CD4-positive, alpha-beta T cell (primary cell): ENCODE data around the gene CIDEA. TPM values are rescaled to one million over a fixed set of nuclear protein-coding genes. Genes with fewer than 3 reads are reported as not detected.

Experiments used
- ATAC-seq: fragments of 200-7000 bp; cut with Tn5 transposase; one replicate; pipeline ENCODE4 v1.10.0; 2022; ENCODE audit warnings: mild to moderate bottlenecking; ENCODE audit not compliant: poor library complexity
- CTCF ChIA-PET: fragments of 350-600 bp; sonication (Branson Sonifier 250); formaldehyde crosslinking; loops from one replicate; lab custom pipeline; 2021; ENCODE audit warnings: antibody characterized with exemption, inconsistent platforms; lab: Charles Lee
- POLR2A ChIA-PET: fragments of 350-600 bp; sonication (Branson Sonifier 250); formaldehyde crosslinking; loops from one replicate; lab custom pipeline; 2021; ENCODE audit warnings: antibody characterized with exemption, inconsistent platforms; lab: Charles Lee
- DNase-seq, 14 experiments: peaks; one replicate each; pipeline ENCODE4 v3.0.0-alpha.2; 2013 to 2020; ENCODE audit warnings: mixed read lengths in 2 of 14
- H3K27ac ChIP-seq, 2 donors: one replicate each; pipeline versions ENCODE4 v1.5.1 to v1.7.0; 2013; ENCODE audit warnings: low read length in 2 of 2, low read depth in 1 of 2, mild to moderate bottlenecking in 1 of 2
- H3K27me3 ChIP-seq, 2 experiments: 1 replicate in 1 of 2; 2 replicates in 1 of 2; pipeline versions ENCODE4 v1.6.1 to v1.7.0; 2013; ENCODE audit warnings: low read length in 2 of 2, control low read depth in 1 of 2, mild to moderate bottlenecking in 1 of 2, moderate library complexity in 1 of 2; ENCODE audit not compliant: insufficient read depth in 2 of 2, control insufficient read depth in 1 of 2
- H3K36me3 ChIP-seq: one replicate; pipeline ENCODE4 v1.6.1; 2013; ENCODE audit warnings: low read length, control low read depth; ENCODE audit not compliant: insufficient read depth
- H3K4me1 ChIP-seq: one replicate; pipeline ENCODE4 v1.6.1; 2013; ENCODE audit warnings: low read length, control low read depth; ENCODE audit not compliant: insufficient read depth
- H3K4me3 ChIP-seq: one replicate; pipeline ENCODE4 v1.5.1; 2013; ENCODE audit warnings: mild to moderate bottlenecking, low read length, moderate library complexity
- H3K9me3 ChIP-seq, 2 experiments: 1 replicate in 1 of 2; 2 replicates in 1 of 2; pipeline versions ENCODE4 v1.6.1 to v1.7.0; 2013; ENCODE audit warnings: low read length in 2 of 2, mild to moderate bottlenecking in 2 of 2, control low read depth in 1 of 2, moderate library complexity in 1 of 2; ENCODE audit not compliant: control insufficient read depth in 1 of 2, insufficient read depth in 1 of 2
- H3K27ac Mint-ChIP-seq: one replicate; pipeline ENCODE4 v1.8.0; 2020; ENCODE audit warnings: mixed read lengths
- H3K27me3 Mint-ChIP-seq: one replicate; pipeline ENCODE4 v1.8.0; 2021; ENCODE audit warnings: mixed read lengths
- H3K36me3 Mint-ChIP-seq: one replicate; pipeline ENCODE4 v1.8.0; 2021; ENCODE audit warnings: low read depth, mixed read lengths
- H3K4me1 Mint-ChIP-seq: one replicate; pipeline ENCODE4 v1.8.0; 2021; ENCODE audit warnings: low read depth, mixed read lengths
- H3K4me3 Mint-ChIP-seq: one replicate; pipeline ENCODE4 v1.8.0; 2020; ENCODE audit warnings: mild to moderate bottlenecking, mixed read lengths
- H3K9me3 Mint-ChIP-seq: one replicate; pipeline ENCODE4 v1.8.0; 2020; ENCODE audit warnings: mixed read lengths
- intact Hi-C, 2 experiments: fragments of 100-400 bp; cut with DNase I in 1 of 2; cut with micrococcal nuclease in 1 of 2; formaldehyde crosslinking; loops; one replicate each; pipeline versions ENCODE4 v1.15.1 to v1.9.0; 2023 to 2025; cut with DNase I, micrococcal nuclease
- total RNA-seq, 174 experiments: library from RNA in 2 of 174; stranded (reverse) in 2 of 174; gene quantifications; one replicate each; pipeline ENCODE4 v1.2.3 and lab custom pipeline; 2021 to 2026
- TF ChIP-seq, protein P1 (sequence below): fragments of 200-600 bp; IDR thresholded peaks from one replicate; pipeline ENCODE4 v1.8.0; 2022; ENCODE audit warnings: antibody characterized with exemption, mild to moderate bottlenecking

CIDEA gene
- total RNA-seq, 2 experiments from 2014 or later: not detected

DNA sequence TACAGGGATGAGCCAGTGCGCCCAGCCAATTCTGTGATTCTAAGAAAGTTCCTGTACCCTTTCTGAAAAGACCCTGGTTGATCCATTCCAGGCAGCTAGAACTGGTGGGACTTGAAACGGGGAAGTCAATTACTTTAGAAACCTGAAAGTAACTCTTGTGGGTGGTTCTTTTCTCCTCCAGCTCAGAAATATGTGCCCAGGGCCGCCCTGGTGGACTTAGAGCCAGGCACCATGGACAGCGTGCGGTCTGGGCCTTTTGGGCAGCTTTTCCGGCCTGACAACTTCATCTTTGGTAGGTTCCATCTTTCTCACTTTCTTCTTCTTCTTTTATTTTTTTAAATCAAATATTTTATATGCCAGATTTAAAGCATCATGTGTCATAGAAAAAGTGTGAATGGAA is 56.6 kb downstream of the CIDEA start:
- POLR2A ChIA-PET: no interaction called here
- no peak for ATAC-seq
- no peak for DNase-seq
- Mint-ChIP-seq H3K27ac (no peak overlapping the region), H3K36me3 (peaks cover 3% of the 10 kb centered on the region), H3K4me3 (no peak overlapping the region), H3K27me3 (peaks cover 50% of the 10 kb centered on the region), H3K9me3 (peaks cover 3% of the 10 kb centered on the region), H3K4me1 (peaks cover 11% of the 10 kb centered on the region)
- Histone ChIP-seq H3K4me3 (no peak overlapping the region), H3K27ac (no peak overlapping the region), H3K9me3 (peaks cover 5 to 29% of the 10 kb centered on the region in 2 experiments), H3K4me1 (peaks cover 12% of the 10 kb centered on the region), H3K27me3 (peaks cover 25 to 38% of the 10 kb centered on the region in 2 experiments), H3K36me3 (no peaks in the 10 kb centered on the region)
- TF ChIP-seq, protein P1, sequence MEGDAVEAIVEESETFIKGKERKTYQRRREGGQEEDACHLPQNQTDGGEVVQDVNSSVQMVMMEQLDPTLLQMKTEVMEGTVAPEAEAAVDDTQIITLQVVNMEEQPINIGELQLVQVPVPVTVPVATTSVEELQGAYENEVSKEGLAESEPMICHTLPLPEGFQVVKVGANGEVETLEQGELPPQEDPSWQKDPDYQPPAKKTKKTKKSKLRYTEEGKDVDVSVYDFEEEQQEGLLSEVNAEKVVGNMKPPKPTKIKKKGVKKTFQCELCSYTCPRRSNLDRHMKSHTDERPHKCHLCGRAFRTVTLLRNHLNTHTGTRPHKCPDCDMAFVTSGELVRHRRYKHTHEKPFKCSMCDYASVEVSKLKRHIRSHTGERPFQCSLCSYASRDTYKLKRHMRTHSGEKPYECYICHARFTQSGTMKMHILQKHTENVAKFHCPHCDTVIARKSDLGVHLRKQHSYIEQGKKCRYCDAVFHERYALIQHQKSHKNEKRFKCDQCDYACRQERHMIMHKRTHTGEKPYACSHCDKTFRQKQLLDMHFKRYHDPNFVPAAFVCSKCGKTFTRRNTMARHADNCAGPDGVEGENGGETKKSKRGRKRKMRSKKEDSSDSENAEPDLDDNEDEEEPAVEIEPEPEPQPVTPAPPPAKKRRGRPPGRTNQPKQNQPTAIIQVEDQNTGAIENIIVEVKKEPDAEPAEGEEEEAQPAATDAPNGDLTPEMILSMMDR: no peak
- CTCF ChIA-PET: no interaction called here
- intact Hi-C loops: no loop called here

DNA sequence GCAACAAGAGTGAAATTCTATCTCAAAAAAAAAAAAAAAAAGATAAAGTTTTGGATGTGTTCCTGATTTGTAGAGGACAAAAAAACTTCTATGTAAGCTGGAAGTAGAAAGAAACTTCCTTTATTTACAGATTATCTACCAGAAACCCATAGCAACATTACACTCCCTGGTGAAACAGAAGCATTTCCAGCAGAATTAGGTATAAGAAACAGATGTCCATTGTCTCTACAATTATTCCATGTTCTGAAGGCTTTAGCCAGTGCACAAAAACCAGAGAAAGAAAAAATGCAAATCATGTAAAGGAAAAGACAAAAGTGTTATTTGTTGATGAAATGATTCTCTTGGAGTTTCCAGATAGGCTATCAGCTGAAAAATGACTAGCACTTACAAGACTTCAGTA is 58.8 kb downstream of the CIDEA start:
- H3K9me3 ChIP-seq: peaks cover 5 to 22% of the 10 kb centered on the region in 2 experiments
- no peak overlapping the region for H3K4me3 ChIP-seq
- H3K27ac Mint-ChIP-seq: no peak overlapping the region
- peaks cover 3% of the 10 kb centered on the region for H3K36me3 Mint-ChIP-seq
- H3K36me3 ChIP-seq: no peaks in the 10 kb centered on the region
- no peaks in the 10 kb centered on the region for H3K4me1 Mint-ChIP-seq
- H3K27ac ChIP-seq: no peak overlapping the region
- no peak for DNase-seq
- ChIA-PET POLR2A (no interaction called here), CTCF (no interaction called here)
- peaks cover 3% of the 10 kb centered on the region for H3K9me3 Mint-ChIP-seq
- H3K4me3 Mint-ChIP-seq: no peak overlapping the region
- H3K27me3 Mint-ChIP-seq: peaks cover 31% of the 10 kb centered on the region
- peaks cover 4% of the 10 kb centered on the region for H3K4me1 ChIP-seq
- peaks cover 16 to 20% of the 10 kb centered on the region in 2 experiments for H3K27me3 ChIP-seq
- intact Hi-C loops: no loop called here
- TF ChIP-seq, protein P1: no peak
- no peak for ATAC-seq

- H3K27ac Mint-ChIP-seq: no peak overlapping the region
- peaks cover 31% of the 10 kb centered on the region for H3K27me3 Mint-ChIP-seq
- Histone ChIP-seq H3K27me3 (peaks cover 14 to 16% of the 10 kb centered on the region in 2 experiments), H3K27ac (no peak overlapping the region), H3K4me1 (peaks cover 2% of the 10 kb centered on the region), H3K36me3 (no peaks in the 10 kb centered on the region), H3K9me3 (peaks cover 5 to 22% of the 10 kb centered on the region in 2 experiments), H3K4me3 (no peak overlapping the region)
- ChIA-PET POLR2A (no interaction called here), CTCF (no interaction called here)
- TF ChIP-seq, protein P1: no peak
- H3K4me1 Mint-ChIP-seq: no peaks in the 10 kb centered on the region
- H3K4me3 Mint-ChIP-seq: no peak overlapping the region
- intact Hi-C loops: no loop called here
- no peak for ATAC-seq
- H3K9me3 Mint-ChIP-seq: peaks cover 3% of the 10 kb centered on the region
- peaks cover 3% of the 10 kb centered on the region for H3K36me3 Mint-ChIP-seq
- DNase-seq: no peak
Observed at GRCh38 chr18:12313530-12314245, 59.5 kb downstream of the CIDEA start.
